ENCODE data around the gene NACAD.

GRCh38 chr7:45066409-45066808 lies 22.4 kb downstream of the NACAD start:
- no peak for TF ChIP-seq CTCF (IDR thresholded peaks at IDR 0.05; ENCODE audit: borderline replicate concordance, extremely low read depth, low read length, poor library complexity, severe bottlenecking)
- TF ChIP-seq EZH2 (IDR thresholded peaks at IDR 0.05; ENCODE audit: borderline replicate concordance, low read depth, low read length, severe bottlenecking), result no peak
